ENCODE results near the gene FRMD4B.

Gene FRMD4B

GRCh38 chr3:69178082-69178481, 207.8 kb downstream of the FRMD4B start:
- peaks cover 15% of the 10 kb centered on the region for H3K36me3 ChIP-seq (ENCODE audit: insufficient read depth, low read length)
- no peak overlapping the region for H3K27ac ChIP-seq (ENCODE audit: low read depth, low read length)
- no peaks in the 10 kb centered on the region for H3K4me1 ChIP-seq (ENCODE audit: insufficient read depth, low read length)

DNA sequence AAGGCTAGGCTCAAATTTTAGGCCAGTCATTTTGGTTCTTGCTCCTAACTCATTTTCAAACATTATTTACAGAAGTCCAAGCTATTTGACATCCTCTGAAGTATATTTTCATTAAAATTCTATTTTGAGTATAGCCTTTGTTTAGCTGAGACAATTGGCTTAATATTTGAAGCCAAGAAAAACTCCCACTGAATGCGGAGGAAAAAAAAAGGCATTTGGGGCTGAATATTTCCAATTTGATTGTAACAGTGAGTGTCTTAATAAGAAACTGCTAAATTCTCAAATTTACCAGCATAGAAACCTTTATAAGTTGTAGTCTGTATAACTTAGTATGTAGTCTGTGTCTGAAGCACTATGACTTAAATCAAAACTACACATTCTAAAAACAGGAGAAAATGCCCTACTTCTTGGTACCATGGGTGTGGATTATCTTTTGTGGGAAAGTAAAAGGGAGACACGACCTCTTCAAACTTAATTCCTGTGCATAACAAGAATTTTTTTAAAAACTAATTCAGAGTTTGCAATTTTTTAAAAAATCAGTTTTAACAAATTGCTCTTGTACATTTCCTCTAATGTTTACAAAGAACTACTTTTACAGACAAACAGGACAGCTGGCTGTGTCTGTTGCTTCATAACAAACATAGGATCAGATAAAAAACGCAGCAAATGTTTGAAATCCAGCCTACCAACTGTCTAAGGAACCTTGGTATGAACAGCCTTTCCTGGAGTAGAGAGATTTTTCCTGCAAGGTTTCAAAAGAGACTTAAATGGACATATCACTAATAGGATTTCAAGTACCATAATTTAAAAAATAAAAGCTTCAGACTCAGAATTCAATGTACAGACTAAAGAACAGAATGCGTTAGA, 210.8 kb downstream of the FRMD4B start:
- H3K36me3 ChIP-seq (ENCODE audit: insufficient read depth, low read length): peaks cover under 1% of the 10 kb centered on the region
- no peak overlapping the region for H3K4me3 ChIP-seq (ENCODE audit: low read depth in 1 of 2, low read length in 2 of 2)
- H3K27ac ChIP-seq (ENCODE audit: low read depth, low read length): no peak overlapping the region
- H3K9ac ChIP-seq (ENCODE audit: low read length): no peak overlapping the region
- no peaks in the 10 kb centered on the region for H3K27me3 ChIP-seq (ENCODE audit: control insufficient read depth in 1 of 2, insufficient read depth in 2 of 2, low read length in 2 of 2)
- H3K9me3 ChIP-seq (ENCODE audit: low read length): no peaks in the 10 kb centered on the region
- no peaks in the 10 kb centered on the region for H3K4me1 ChIP-seq (ENCODE audit: insufficient read depth, low read length)

More at GRCh38 chr3:69178082-69178481, 207.8 kb downstream of the FRMD4B start:
- no peak overlapping the region for H3K4me3 ChIP-seq (ENCODE audit: low read depth in 1 of 2, low read length in 2 of 2)
- H3K9ac ChIP-seq (ENCODE audit: low read length): no peak overlapping the region
- H3K9me3 ChIP-seq (ENCODE audit: low read length): no peaks in the 10 kb centered on the region
- no peaks in the 10 kb centered on the region for H3K27me3 ChIP-seq (ENCODE audit: control insufficient read depth in 1 of 2, insufficient read depth in 2 of 2, low read length in 2 of 2)

GRCh38 chr3:69174445-69174844, 211.4 kb downstream of the FRMD4B start:
- Histone ChIP-seq H3K9ac (ENCODE audit: low read length) (no peak overlapping the region), H3K27me3 (ENCODE audit: control insufficient read depth in 1 of 2, insufficient read depth in 2 of 2, low read length in 2 of 2) (no peaks in the 10 kb centered on the region), H3K4me3 (ENCODE audit: low read depth in 1 of 2, low read length in 2 of 2) (no peak overlapping the region), H3K27ac (ENCODE audit: low read depth, low read length) (no peak overlapping the region), H3K4me1 (ENCODE audit: insufficient read depth, low read length) (no peaks in the 10 kb centered on the region), H3K9me3 (ENCODE audit: low read length) (no peaks in the 10 kb centered on the region), H3K36me3 (ENCODE audit: insufficient read depth, low read length) (no peaks in the 10 kb centered on the region)

DNA sequence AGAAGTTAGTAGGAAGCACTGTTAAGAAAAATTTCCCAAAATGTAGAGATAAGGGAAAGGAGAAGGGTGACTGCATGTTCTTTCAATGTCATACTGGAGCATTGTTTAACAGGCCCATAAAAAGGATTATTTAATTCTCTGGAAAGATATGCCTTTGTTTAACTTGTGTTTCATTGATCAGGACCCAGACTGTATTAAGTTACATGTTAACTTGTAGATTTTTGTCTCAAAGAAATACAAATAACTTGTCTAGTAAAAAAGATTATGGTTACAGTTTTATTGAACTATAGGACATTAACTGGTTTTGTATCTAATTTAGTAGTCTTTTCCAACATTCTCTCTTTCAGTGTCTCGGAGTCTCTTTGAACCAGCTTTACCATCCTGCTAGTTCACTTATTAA, 213.8 kb downstream of the FRMD4B start:
- Histone ChIP-seq H3K9ac (ENCODE audit: low read length) (no peak overlapping the region), H3K9me3 (ENCODE audit: low read length) (no peaks in the 10 kb centered on the region), H3K27ac (ENCODE audit: low read depth, low read length) (no peak overlapping the region), H3K27me3 (ENCODE audit: control insufficient read depth in 1 of 2, insufficient read depth in 2 of 2, low read length in 2 of 2) (no peaks in the 10 kb centered on the region), H3K36me3 (ENCODE audit: insufficient read depth, low read length) (no peaks in the 10 kb centered on the region), H3K4me1 (ENCODE audit: insufficient read depth, low read length) (no peaks in the 10 kb centered on the region), H3K4me3 (ENCODE audit: low read depth in 1 of 2, low read length in 2 of 2) (no peak overlapping the region)

DNA sequence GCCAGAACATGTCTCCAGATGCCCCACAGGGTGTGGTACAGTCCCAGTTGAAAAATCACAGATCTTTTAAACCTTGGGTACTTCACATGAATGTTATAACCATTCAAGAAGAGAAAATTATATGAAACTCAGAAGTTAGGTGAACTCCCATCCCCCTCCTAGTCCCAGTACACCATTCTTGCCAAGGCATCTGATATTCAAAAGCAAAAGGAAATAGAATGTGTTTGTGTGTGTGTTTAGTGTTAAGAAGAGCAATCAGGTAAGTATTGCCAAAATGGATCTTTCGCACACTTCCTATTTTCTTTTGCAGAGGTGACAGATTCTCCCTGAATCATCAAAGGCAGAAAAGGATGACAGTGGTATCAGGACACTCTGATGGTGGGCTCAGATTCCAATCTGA, 219.4 kb downstream of the FRMD4B start:
- no peaks in the 10 kb centered on the region for H3K4me1 ChIP-seq (ENCODE audit: insufficient read depth, low read length)
- H3K9me3 ChIP-seq (ENCODE audit: low read length): no peaks in the 10 kb centered on the region
- no peaks in the 10 kb centered on the region for H3K27me3 ChIP-seq (ENCODE audit: control insufficient read depth in 1 of 2, insufficient read depth in 2 of 2, low read length in 2 of 2)
- no peak overlapping the region for H3K27ac ChIP-seq (ENCODE audit: low read depth, low read length)
- no peak overlapping the region for H3K4me3 ChIP-seq (ENCODE audit: low read depth in 1 of 2, low read length in 2 of 2)
- no peak overlapping the region for H3K9ac ChIP-seq (ENCODE audit: low read length)
- H3K36me3 ChIP-seq (ENCODE audit: insufficient read depth, low read length): no peaks in the 10 kb centered on the region

- Histone ChIP-seq H3K36me3 (ENCODE audit: insufficient read depth, low read length) (no peaks in the 10 kb centered on the region), H3K9me3 (ENCODE audit: low read length) (no peaks in the 10 kb centered on the region), H3K27ac (ENCODE audit: low read depth, low read length) (no peak overlapping the region), H3K27me3 (ENCODE audit: control insufficient read depth in 1 of 2, insufficient read depth in 2 of 2, low read length in 2 of 2) (no peaks in the 10 kb centered on the region), H3K4me1 (ENCODE audit: insufficient read depth, low read length) (no peaks in the 10 kb centered on the region), H3K9ac (ENCODE audit: low read length) (no peak overlapping the region), H3K4me3 (ENCODE audit: low read depth in 1 of 2, low read length in 2 of 2) (no peak overlapping the region)
Measured at GRCh38 chr3:69165744-69166143, 220.1 kb downstream of the FRMD4B start.

GRCh38 chr3:69164296-69164695, 221.6 kb downstream of the FRMD4B start:
- Histone ChIP-seq H3K9ac (ENCODE audit: low read length) (no peak overlapping the region), H3K9me3 (ENCODE audit: low read length) (no peaks in the 10 kb centered on the region), H3K27ac (ENCODE audit: low read depth, low read length) (no peak overlapping the region), H3K4me1 (ENCODE audit: insufficient read depth, low read length) (no peaks in the 10 kb centered on the region), H3K4me3 (ENCODE audit: low read depth in 1 of 2, low read length in 2 of 2) (no peak overlapping the region), H3K27me3 (ENCODE audit: control insufficient read depth in 1 of 2, insufficient read depth in 2 of 2, low read length in 2 of 2) (no peaks in the 10 kb centered on the region), H3K36me3 (ENCODE audit: insufficient read depth, low read length) (no peaks in the 10 kb centered on the region)

DNA sequence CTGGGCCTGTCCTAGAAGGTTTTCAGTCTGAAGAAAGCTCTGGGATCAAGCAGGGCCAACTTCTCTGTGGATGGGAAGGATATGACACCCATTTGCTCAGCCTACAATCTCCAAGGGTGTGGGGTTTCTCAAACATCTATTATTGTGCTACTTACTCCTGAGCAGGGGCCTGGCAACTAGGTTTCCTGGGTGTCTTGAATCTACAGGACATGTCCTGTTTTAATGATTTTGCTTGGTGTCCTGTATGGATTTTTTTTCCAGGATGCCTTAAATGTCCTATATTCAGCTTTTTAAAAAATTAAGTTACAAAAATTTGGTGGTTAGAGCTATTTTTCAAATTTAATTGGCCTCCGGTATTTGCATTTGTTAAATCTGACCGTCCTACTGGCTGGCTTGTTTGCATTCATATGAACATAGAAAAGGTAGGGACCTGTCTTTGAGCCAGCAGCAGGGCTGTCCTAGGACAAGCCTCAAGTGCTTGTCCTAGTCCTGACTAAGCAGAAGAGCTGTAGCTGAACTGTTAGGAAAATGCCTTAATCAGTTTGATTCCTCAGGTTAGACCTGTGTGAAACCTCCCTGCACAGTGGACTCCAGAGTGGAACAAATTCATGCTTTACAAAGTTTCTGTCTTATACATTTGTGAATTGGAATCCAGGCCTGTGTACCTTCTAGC, 223.4 kb downstream of the FRMD4B start:
- H3K4me1 ChIP-seq (ENCODE audit: insufficient read depth, low read length): no peaks in the 10 kb centered on the region
- no peaks in the 10 kb centered on the region for H3K27me3 ChIP-seq (ENCODE audit: control insufficient read depth in 1 of 2, insufficient read depth in 2 of 2, low read length in 2 of 2)
- no peak overlapping the region for H3K4me3 ChIP-seq (ENCODE audit: low read depth in 1 of 2, low read length in 2 of 2)
- no peaks in the 10 kb centered on the region for H3K9me3 ChIP-seq (ENCODE audit: low read length)
- H3K36me3 ChIP-seq (ENCODE audit: insufficient read depth, low read length): no peaks in the 10 kb centered on the region
- H3K27ac ChIP-seq (ENCODE audit: low read depth, low read length): no peak overlapping the region
- H3K9ac ChIP-seq (ENCODE audit: low read length): no peak overlapping the region

GRCh38 chr3:69161587-69162307, 224.1 kb downstream of the FRMD4B start:
- Histone ChIP-seq H3K4me1 (ENCODE audit: insufficient read depth, low read length) (no peaks in the 10 kb centered on the region), H3K36me3 (ENCODE audit: insufficient read depth, low read length) (no peaks in the 10 kb centered on the region), H3K9ac (ENCODE audit: low read length) (no peak overlapping the region), H3K9me3 (ENCODE audit: low read length) (no peaks in the 10 kb centered on the region), H3K27ac (ENCODE audit: low read depth, low read length) (no peak overlapping the region), H3K4me3 (ENCODE audit: low read depth in 1 of 2, low read length in 2 of 2) (no peak overlapping the region), H3K27me3 (ENCODE audit: control insufficient read depth in 1 of 2, insufficient read depth in 2 of 2, low read length in 2 of 2) (no peaks in the 10 kb centered on the region)

GRCh38 chr3:69160525-69160924, 225.4 kb downstream of the FRMD4B start:
- no peak overlapping the region for H3K9ac ChIP-seq (ENCODE audit: low read length)
- H3K4me3 ChIP-seq (ENCODE audit: low read depth in 1 of 2, low read length in 2 of 2): no peak overlapping the region
- no peaks in the 10 kb centered on the region for H3K9me3 ChIP-seq (ENCODE audit: low read length)
- no peak overlapping the region for H3K27ac ChIP-seq (ENCODE audit: low read depth, low read length)
- no peaks in the 10 kb centered on the region for H3K27me3 ChIP-seq (ENCODE audit: control insufficient read depth in 1 of 2, insufficient read depth in 2 of 2, low read length in 2 of 2)
- no peaks in the 10 kb centered on the region for H3K36me3 ChIP-seq (ENCODE audit: insufficient read depth, low read length)
- H3K4me1 ChIP-seq (ENCODE audit: insufficient read depth, low read length): no peaks in the 10 kb centered on the region

DNA sequence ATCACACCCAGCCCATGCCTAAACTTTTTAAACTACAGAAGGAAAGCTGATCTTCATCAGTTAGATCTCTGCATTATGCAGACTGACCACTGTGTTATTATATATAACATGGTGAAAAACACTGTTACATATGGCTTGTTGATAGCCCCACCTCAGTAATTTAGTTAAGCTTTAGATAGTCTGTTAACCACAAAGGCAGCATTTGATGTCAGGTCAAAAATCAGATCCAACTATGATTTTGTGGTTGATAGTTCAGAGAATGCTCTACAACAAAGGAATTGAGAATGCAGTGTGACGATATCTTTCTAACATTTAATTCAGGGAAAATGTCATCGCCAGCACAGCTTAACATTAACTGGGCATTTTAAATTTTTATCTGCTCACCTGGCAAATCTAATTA, 225.8 kb downstream of the FRMD4B start:
- no peaks in the 10 kb centered on the region for H3K36me3 ChIP-seq (ENCODE audit: insufficient read depth, low read length)
- no peak overlapping the region for H3K27ac ChIP-seq (ENCODE audit: low read depth, low read length)
- H3K27me3 ChIP-seq (ENCODE audit: control insufficient read depth in 1 of 2, insufficient read depth in 2 of 2, low read length in 2 of 2): no peaks in the 10 kb centered on the region
- H3K9ac ChIP-seq (ENCODE audit: low read length): no peak overlapping the region
- no peak overlapping the region for H3K4me3 ChIP-seq (ENCODE audit: low read depth in 1 of 2, low read length in 2 of 2)
- H3K9me3 ChIP-seq (ENCODE audit: low read length): no peaks in the 10 kb centered on the region
- H3K4me1 ChIP-seq (ENCODE audit: insufficient read depth, low read length): no peaks in the 10 kb centered on the region

All from muscle layer of colon (tissue), 2 donors.